IMR-90 (cell line): ENCODE measurements around the gene BLZF1. TPM values are rescaled to one million over a fixed set of nuclear protein-coding genes. Genes with fewer than 3 reads are reported as not detected.

Source experiments
- ATAC-seq: fragments of 200-7000 bp; cut with Tn5 transposase; 2 replicates; pipeline ENCODE4 v1.9.1; 2020; ENCODE audit warnings: low read depth, mild to moderate bottlenecking, moderate library complexity
- BruUV-seq: library from RNA; stranded (reverse); fragments of 400-500 nt; replicated peaks from 2 replicates; lab custom pipeline; 2021; lab: Mats Ljungman, UMichigan
- CTCF ChIA-PET: fragments of 300-600 bp; formaldehyde crosslinking; extraction: SDS; loops from one replicate; lab custom pipeline; 2021; ENCODE audit warnings: antibody characterized with exemption; lab: Yijun Ruan, JAX
- POLR2A ChIA-PET: fragments of 300-600 bp; sonication (Branson Sonifier 250); formaldehyde crosslinking; loops from one replicate; lab custom pipeline; 2022; ENCODE audit warnings: antibody characterized with exemption; ENCODE audit not compliant: unreplicated experiment; lab: Charles Lee
- DNase-seq: peaks from one replicate; pipeline ENCODE4 v3.0.0; 2013
- H2AFZ ChIP-seq: replicated peaks from 2 replicates; pipeline ENCODE3; 2013; ENCODE audit warnings: low read length, mild to moderate bottlenecking; ENCODE audit not compliant: poor library complexity
- H2AK5ac ChIP-seq: 2 replicates; pipeline ENCODE4 v1.6.1; 2013; ENCODE audit warnings: low read depth, low read length, inconsistent platforms
- H2AK9ac ChIP-seq: replicated peaks from 2 replicates; pipeline ENCODE3; 2013; ENCODE audit warnings: mild to moderate bottlenecking, low read depth, low read length, moderate library complexity; ENCODE audit not compliant: poor library complexity
- H2BK120ac ChIP-seq: 2 replicates; pipeline ENCODE4 v1.6.1; 2013; ENCODE audit warnings: low read depth, low read length, inconsistent platforms
- H2BK15ac ChIP-seq: 3 replicates; pipeline ENCODE4 v1.6.1; 2013; ENCODE audit warnings: low read depth, low read length, inconsistent platforms
- H2BK20ac ChIP-seq: 2 replicates; pipeline ENCODE4 v1.6.1; 2013; ENCODE audit warnings: low read depth, mild to moderate bottlenecking, inconsistent platforms, low read length, moderate library complexity
- H2BK5ac ChIP-seq: 2 replicates; pipeline ENCODE4 v1.6.1; 2013; ENCODE audit warnings: mild to moderate bottlenecking, low read depth, low read length, inconsistent platforms; ENCODE audit not compliant: poor library complexity, severe bottlenecking
- H3K14ac ChIP-seq: replicated peaks from 2 replicates; pipeline ENCODE4 v1.6.1; 2013; ENCODE audit warnings: low read depth, low read length, inconsistent platforms
- H3K18ac ChIP-seq: 2 replicates; pipeline ENCODE4 v1.6.1; 2013; ENCODE audit warnings: low read depth, low read length, control low read depth
- H3K23ac ChIP-seq: 2 replicates; pipeline ENCODE4 v1.6.1; 2013; ENCODE audit warnings: low read depth, low read length, inconsistent platforms
- H3K27ac ChIP-seq: 2 replicates; pipeline ENCODE4 v1.5.1; 2013; ENCODE audit warnings: mild to moderate bottlenecking, control low read depth, low read length; ENCODE audit not compliant: insufficient read depth
- H3K27me3 ChIP-seq: 2 replicates; pipeline ENCODE4 v1.6.1; 2013; ENCODE audit warnings: low read length; ENCODE audit not compliant: control insufficient read depth, insufficient read depth
- H3K36me3 ChIP-seq: 2 replicates; pipeline ENCODE4 v1.6.1; 2013; ENCODE audit warnings: low read length, mixed read lengths; ENCODE audit not compliant: control insufficient read depth, insufficient read depth
- H3K4ac ChIP-seq: 2 replicates; pipeline ENCODE4 v1.6.1; 2013; ENCODE audit warnings: low read depth, low read length, inconsistent platforms
- H3K4me1 ChIP-seq: 2 replicates; pipeline ENCODE4 v1.6.1; 2013; ENCODE audit warnings: low read length, mixed read lengths; ENCODE audit not compliant: control insufficient read depth, insufficient read depth
- H3K4me2 ChIP-seq: 2 replicates; pipeline ENCODE4 v1.6.1; 2013; ENCODE audit warnings: low read depth, mild to moderate bottlenecking, control low read depth, low read length, moderate library complexity
- H3K4me3 ChIP-seq: 2 replicates; pipeline ENCODE4 v1.5.1; 2013; ENCODE audit warnings: low read depth, mild to moderate bottlenecking, control low read depth, low read length, moderate library complexity; ENCODE audit not compliant: insufficient read depth
- H3K56ac ChIP-seq: 2 replicates; pipeline ENCODE4 v1.6.1; 2013; ENCODE audit warnings: low read length, inconsistent platforms; ENCODE audit not compliant: insufficient read depth; ENCODE audit errors: extremely low read depth
- H3K79me1 ChIP-seq, 2 experiments: 2 replicates each; pipeline ENCODE4 v1.6.1; 2013; ENCODE audit warnings: low read length in 2 of 2, inconsistent platforms in 1 of 2, low read depth in 1 of 2
- H3K9ac ChIP-seq: 2 replicates; pipeline ENCODE4 v1.6.1; 2013; ENCODE audit warnings: low read depth, low read length, control low read depth
- H3K9me1 ChIP-seq: 2 replicates; pipeline ENCODE4 v1.6.1; 2013; ENCODE audit warnings: low read length, inconsistent platforms; ENCODE audit not compliant: insufficient read depth
- H3K9me3 ChIP-seq: 2 replicates; pipeline ENCODE4 v1.6.1; 2013; ENCODE audit warnings: low read length; ENCODE audit not compliant: control insufficient read depth, insufficient read depth
- H4K20me1 ChIP-seq: 2 replicates; pipeline ENCODE4 v1.6.1; 2013; ENCODE audit warnings: low read length, inconsistent platforms; ENCODE audit not compliant: insufficient read depth
- H4K5ac ChIP-seq: 2 replicates; pipeline ENCODE4 v1.6.1; 2013; ENCODE audit warnings: mild to moderate bottlenecking, low read depth, low read length, control low read depth
- H4K8ac ChIP-seq, 2 experiments: 2 replicates each; pipeline ENCODE4 v1.6.1; 2013; ENCODE audit warnings: low read depth in 2 of 2, low read length in 2 of 2, control low read depth in 1 of 2, inconsistent platforms in 1 of 2
- H4K91ac ChIP-seq: 2 replicates; pipeline ENCODE4 v1.6.1; 2013; ENCODE audit warnings: low read depth, low read length, inconsistent platforms; ENCODE audit not compliant: insufficient read depth
- BHLHE40 ChIP-seq: fragments of 150-350 bp; IDR thresholded peaks from 2 replicates; pipeline ENCODE4 v1.6.1; 2016; ENCODE audit warnings: mild to moderate bottlenecking, low read depth, low read length
- CEBPB ChIP-seq: IDR thresholded peaks from 2 replicates; pipeline ENCODE4 v1.6.1; 2012; ENCODE audit warnings: low read depth, low read length, improper control_type of control experiment
- CHD1 ChIP-seq: IDR thresholded peaks from 2 replicates; pipeline ENCODE4 v1.6.1; 2012; ENCODE audit warnings: low read depth, low read length, improper control_type of control experiment
- CTCF ChIP-seq: conservative IDR thresholded peaks from 2 replicates; pipeline ENCODE4 v1.5.1; 2012; ENCODE audit warnings: mild to moderate bottlenecking, low read depth, low read length, improper control_type of control experiment
- ELK1 ChIP-seq: fragments of 150-350 bp; IDR thresholded peaks from 2 replicates; pipeline ENCODE4 v1.6.1; 2016; ENCODE audit warnings: low read depth, mild to moderate bottlenecking, low read length, moderate library complexity, borderline replicate concordance
- FOS ChIP-seq: fragments of 150-350 bp; IDR thresholded peaks from 2 replicates; pipeline ENCODE4 v1.6.1; 2016; ENCODE audit warnings: low read depth, low read length
- MAFK ChIP-seq: IDR thresholded peaks from 2 replicates; pipeline ENCODE4 v1.6.1; 2012; ENCODE audit warnings: low read depth, low read length, improper control_type of control experiment
- MAZ ChIP-seq: IDR thresholded peaks from 2 replicates; pipeline ENCODE4 v1.6.1; 2012; ENCODE audit warnings: low read depth, mild to moderate bottlenecking, low read length, improper control_type of control experiment, moderate library complexity, borderline replicate concordance
- MXI1 ChIP-seq: IDR thresholded peaks from 2 replicates; pipeline ENCODE4 v1.6.1; 2012; ENCODE audit warnings: low read depth, mild to moderate bottlenecking, low read length, moderate library complexity, borderline replicate concordance
- NFE2L2 ChIP-seq: fragments of 150-350 bp; IDR thresholded peaks from 2 replicates; pipeline ENCODE4 v1.6.1; 2016; ENCODE audit warnings: low read depth, mild to moderate bottlenecking, low read length
- POLR2A ChIP-seq: IDR thresholded peaks from 2 replicates; pipeline ENCODE4 v1.6.1; 2012; ENCODE audit warnings: mild to moderate bottlenecking, low read depth, low read length
- RAD21 ChIP-seq: IDR thresholded peaks from 2 replicates; pipeline ENCODE4 v1.6.1; 2012; ENCODE audit warnings: low read length, improper control_type of control experiment
- RCOR1 ChIP-seq: IDR thresholded peaks from 2 replicates; pipeline ENCODE4 v1.6.1; 2012; ENCODE audit warnings: mild to moderate bottlenecking, low read length, improper control_type of control experiment; ENCODE audit not compliant: insufficient replicate concordance
- RFX5 ChIP-seq: IDR thresholded peaks from 2 replicates; pipeline ENCODE4 v1.8.0; 2012; ENCODE audit warnings: low read depth, mild to moderate bottlenecking, low read length, moderate library complexity
- SMC3 ChIP-seq: fragments of 150-350 bp; IDR thresholded peaks from 2 replicates; pipeline ENCODE4 v1.6.1; 2016; ENCODE audit warnings: low read depth, mild to moderate bottlenecking, antibody characterized with exemption, low read length, moderate library complexity
- USF2 ChIP-seq: fragments of 150-350 bp; IDR thresholded peaks from 2 replicates; pipeline ENCODE4 v1.6.1; 2017; ENCODE audit warnings: mild to moderate bottlenecking, antibody characterized with exemption, low read length, low read depth
- dilution Hi-C: fragments of 300-500 bp; cut with HindIII; formaldehyde crosslinking; loops from one replicate; pipeline ENCODE4 v1.14.3; 2018; ENCODE audit warnings: low sequenced_read_pairs; ENCODE audit not compliant: unreplicated experiment
- in situ Hi-C: fragments of 300-500 bp; cut with MboI; formaldehyde crosslinking; loops from 3 replicates; pipeline ENCODE4 v1.14.3; 2019; ENCODE audit warnings: low sequenced_read_pairs, inconsistent platforms, mixed read lengths
- intact Hi-C: fragments of 100-400 bp; cut with micrococcal nuclease; formaldehyde crosslinking; loops from 2 replicates; pipeline ENCODE4 v1.10.0; 2022
- polyA plus RNA-seq, 3 experiments: library from polyadenylated mRNA; depleted of rRNA; stranded (reverse); fragments of >200 nt; gene quantifications; 2 replicates each; pipeline ENCODE4 v1.2.3, GENCODE V29; 2012; ENCODE audit warnings: low replicate concordance in 1 of 3
- total RNA-seq: library from RNA; depleted of rRNA; stranded (reverse); fragments of >200 nt; gene quantifications from 2 replicates; pipeline ENCODE4 v1.2.3, GENCODE V29; 2012

BLZF1 gene
- total and polyA plus RNA-seq, 2 of the 4 experiments (the other 2 are of a cell fraction) = 14.2 to 24.2 TPM

GRCh38 chr1:169381162-169381561 is 13.2 kb downstream of the BLZF1 start:
- no peak overlapping the region for H3K18ac ChIP-seq
- no peak for ATAC-seq
- no TSS peak for BruUV-seq

More at GRCh38 chr1:169381162-169381561, 13.2 kb downstream of the BLZF1 start:
- H3K56ac ChIP-seq = no peak overlapping the region
- H4K91ac ChIP-seq = no peak overlapping the region
- no peak overlapping the region for H3K23ac ChIP-seq
- in situ Hi-C loops (no loop called here), dilution Hi-C loops (no loop called here), intact Hi-C loops (no loop called here)
- H3K79me1 ChIP-seq = peaks cover 0 to 4% of the 10 kb centered on the region in 2 experiments; a peak in 2 of 4 replicates
- POLR2A ChIA-PET = no interaction called here
- no peak overlapping the region for H3K4me3 ChIP-seq
- H4K20me1 ChIP-seq = no peaks in the 10 kb centered on the region
- no peak for DNase-seq
- no peak overlapping the region for H3K9ac ChIP-seq
- H3K14ac ChIP-seq = no peak overlapping the region
- H3K4me1 ChIP-seq = no peaks in the 10 kb centered on the region
- H3K4ac ChIP-seq = no peak overlapping the region
- no peak overlapping the region for H3K4me2 ChIP-seq
- no peak overlapping the region for H4K8ac ChIP-seq
- no peak overlapping the region for H2AK9ac ChIP-seq
- no peak overlapping the region for H3K27ac ChIP-seq
- H2AK5ac ChIP-seq = no peak overlapping the region
- no peaks in the 10 kb centered on the region for H3K9me3 ChIP-seq
- H3K9me1 ChIP-seq = no peaks in the 10 kb centered on the region
- TF ChIP-seq SMC3 (no peak), POLR2A (no peak), MAZ (no peak), RFX5 (no peak), CEBPB (no peak), CHD1 (no peak), ELK1 (no peak), USF2 (no peak), FOS (no peak), CTCF (no peak), MAFK (no peak), NFE2L2 (no peak), BHLHE40 (no peak), RCOR1 (no peak), RAD21 (no peak), MXI1 (no peak)
- H3K36me3 ChIP-seq = peaks cover 19% of the 10 kb centered on the region
- H2BK20ac ChIP-seq = no peak overlapping the region
- H4K5ac ChIP-seq = no peak overlapping the region
- H2AFZ ChIP-seq = no peak overlapping the region
- CTCF ChIA-PET = no interaction called here
- no peak overlapping the region for H2BK15ac ChIP-seq
- no peak overlapping the region for H2BK5ac ChIP-seq
- H3K27me3 ChIP-seq = no peaks in the 10 kb centered on the region
- H2BK120ac ChIP-seq = no peak overlapping the region
